Prostate gland (tissue), 2 donors: ENCODE data around the gene SEMA5A. TPM values are rescaled to one million over a fixed set of nuclear protein-coding genes. Genes with fewer than 3 reads are reported as not detected.
"Not testable (repeated sequence)": the region's sequence is repeated elsewhere in the genome, so short reads cannot be mapped to it uniquely, and the experiment has no call there.

Experiments used
- DNase-seq: peaks from one replicate; pipeline ENCODE4 v3.0.0-alpha.2; 2019; ENCODE audit warnings: low spot score
- H3K27ac ChIP-seq, 2 donors: fragments of 200-600 bp; sonication (generic); 2 replicates each; pipeline ENCODE4 v1.5.1; 2017 to 2019
- H3K27me3 ChIP-seq: fragments of 200-600 bp; sonication (generic); replicated peaks from 2 replicates; pipeline ENCODE4 v1.5.1; 2019; ENCODE audit not compliant: insufficient read depth
- H3K36me3 ChIP-seq, 2 donors: fragments of 200-600 bp; sonication (generic); 1 replicate in 1 of 2; 2 replicates in 1 of 2; pipeline versions ENCODE4 v1.5.1 to v1.8.1; 2017 to 2019
- H3K4me1 ChIP-seq: fragments of 200-600 bp; sonication (generic); replicated peaks from 2 replicates; pipeline ENCODE4 v1.5.1; 2019
- H3K4me3 ChIP-seq, 2 donors: fragments of 200-600 bp; sonication (generic); 2 replicates each; pipeline ENCODE4 v1.5.1; 2017 to 2019
- H3K9me3 ChIP-seq: fragments of 200-600 bp; sonication (generic); 2 replicates; pipeline ENCODE4 v1.5.1; 2017
- CTCF ChIP-seq, 4 experiments: fragments of 200-600 bp in 2 of 4; fragments of 450-650 bp in 2 of 4; sonication (generic) in 2 of 4; IDR thresholded peaks; 1 replicate in 3 of 4; 2 replicates in 1 of 4; pipeline ENCODE4 v1.5.1; 2016 to 2019; ENCODE audit warnings: antibody characterized with exemption in 4 of 4, mild to moderate bottlenecking in 2 of 4, moderate library complexity in 2 of 4
- POLR2A ChIP-seq: fragments of 450-650 bp; IDR thresholded peaks from one replicate; pipeline ENCODE4 v1.6.1; 2016; ENCODE audit warnings: antibody characterized with exemption, mild to moderate bottlenecking
- POLR2AphosphoS5 ChIP-seq: sonication (generic); formaldehyde crosslinking; IDR thresholded peaks from one replicate; pipeline ENCODE4 v1.6.1; 2017; ENCODE audit warnings: antibody characterized with exemption
- WGBS: methylation state at CpG from one replicate; pipeline ENCODE4 v1.1.5; 2018; 5-methylcytosine and 5-hydroxymethylcytosine counted together
- intact Hi-C: fragments of 100-400 bp; cut with DNase I; formaldehyde crosslinking; loops from one replicate; pipeline ENCODE4 v1.14.2; 2022
- total RNA-seq, 2 donors: library from RNA; depleted of rRNA; stranded (reverse); fragments of >200 nt; gene quantifications; one replicate each; pipeline ENCODE4 v1.1.0, GENCODE V29; 2016

The SEMA5A gene
- total RNA-seq, 2 donors from 2014 or later = 4.5 to 21.7 TPM

- no peak for DNase-seq
- WGBS = 52% methylated on average over 10 of the region's 10 CpGs
- TF ChIP-seq CTCF (IDR thresholded peaks at IDR 0.05) (no peak), POLR2AphosphoS5 (no peak), POLR2A (no peak)
- H3K36me3 ChIP-seq = no peaks in the 10 kb centered on the region
- no peak overlapping the region for H3K27ac ChIP-seq
- intact Hi-C loops = no loop called here
- H3K27me3 ChIP-seq = no peaks in the 10 kb centered on the region
- no peak overlapping the region for H3K4me3 ChIP-seq
- H3K4me1 ChIP-seq = no peaks in the 10 kb centered on the region
- H3K9me3 ChIP-seq = no peaks in the 10 kb centered on the region
These were observed 136.4 kb downstream of the SEMA5A start for GRCh38 chr5:9409413-9409960.

GRCh38 chr5:9408964-9409363, 136.9 kb downstream of the SEMA5A start:
- TF ChIP-seq CTCF (IDR thresholded peaks at IDR 0.05) (no peak), POLR2A (no peak), POLR2AphosphoS5 (no peak)
- WGBS = 54% methylated on average over 5 of the region's 5 CpGs
- Histone ChIP-seq H3K4me3 (no peak overlapping the region), H3K4me1 (no peaks in the 10 kb centered on the region), H3K27me3 (no peaks in the 10 kb centered on the region), H3K36me3 (no peaks in the 10 kb centered on the region), H3K9me3 (no peaks in the 10 kb centered on the region), H3K27ac (no peak overlapping the region)
- DNase-seq = no peak
- intact Hi-C loops = no loop called here

- intact Hi-C loops = no loop called here
- Histone ChIP-seq H3K9me3 (no peaks in the 10 kb centered on the region), H3K27me3 (no peaks in the 10 kb centered on the region), H3K36me3 (no peaks in the 10 kb centered on the region), H3K4me3 (no peak overlapping the region), H3K4me1 (no peaks in the 10 kb centered on the region), H3K27ac (no peak overlapping the region)
- TF ChIP-seq POLR2A = no peak
- TF ChIP-seq POLR2AphosphoS5 = no peak
- no peak for TF ChIP-seq CTCF (IDR thresholded peaks at IDR 0.05)
- DNase-seq = no peak
- WGBS = 100% methylated on average over 1 of the region's 1 CpG
These were observed 140.6 kb downstream of the SEMA5A start for GRCh38 chr5:9405196-9405754.

GRCh38 chr5:9401786-9402472, 143.9 kb downstream of the SEMA5A start:
- no peaks in the 10 kb centered on the region for H3K27me3 ChIP-seq
- no peaks in the 10 kb centered on the region for H3K4me1 ChIP-seq
- intact Hi-C loops = no loop called here
- H3K27ac ChIP-seq = no peak overlapping the region
- H3K4me3 ChIP-seq = no peak overlapping the region
- no peak for TF ChIP-seq CTCF (IDR thresholded peaks at IDR 0.05)
- no peak for TF ChIP-seq POLR2AphosphoS5
- TF ChIP-seq POLR2A = no peak
- no peak for DNase-seq
- WGBS = 65% methylated on average over 4 of the region's 4 CpGs
- H3K36me3 ChIP-seq = no peaks in the 10 kb centered on the region
- no peaks in the 10 kb centered on the region for H3K9me3 ChIP-seq

GRCh38 chr5:9399783-9400182, 146.1 kb downstream of the SEMA5A start:
- intact Hi-C loops, H3K9me3 ChIP-seq, H3K36me3 ChIP-seq, H3K27me3 ChIP-seq, H3K27ac ChIP-seq, H3K4me1 ChIP-seq, H3K4me3 ChIP-seq, DNase-seq: not testable (repeated sequence)
- WGBS = 96% methylated on average over 5 of the region's 5 CpGs
